H9 (cell line): Measurements from ENCODE around the gene ETFB. TPM values are rescaled to one million over a fixed set of nuclear protein-coding genes. Genes with fewer than 3 reads are reported as not detected.
A peak's percentile ranks its signal among the peaks of the same experiment; 100 is the strongest.

ENCODE experiments used
- DNase-seq: peaks from one replicate; pipeline ENCODE4 v3.0.0-alpha.2; 2017
- H2AFZ ChIP-seq: one replicate; pipeline ENCODE4 v1.6.1; 2013; ENCODE audit warnings: mild to moderate bottlenecking, low read length, control low read depth, moderate library complexity
- H2AK5ac ChIP-seq: 2 replicates; pipeline ENCODE4 v1.6.1; 2013; ENCODE audit warnings: low read length, control low read depth, mixed read lengths; ENCODE audit not compliant: insufficient read length
- H2BK120ac ChIP-seq: one replicate; pipeline ENCODE4 v1.6.1; 2013; ENCODE audit warnings: low read depth, mild to moderate bottlenecking, low read length, control low read depth, inconsistent platforms; ENCODE audit not compliant: poor library complexity, severe bottlenecking
- H2BK12ac ChIP-seq: 2 replicates; pipeline ENCODE4 v1.6.1; 2013; ENCODE audit warnings: low read length, control low read depth, mixed read lengths, low read depth; ENCODE audit not compliant: insufficient read length
- H2BK15ac ChIP-seq: 2 replicates; pipeline ENCODE4 v1.6.1; 2013; ENCODE audit warnings: low read depth, low read length, control low read depth
- H2BK20ac ChIP-seq: one replicate; pipeline ENCODE4 v1.6.1; 2013; ENCODE audit warnings: low read depth, mild to moderate bottlenecking, low read length, control low read depth, inconsistent platforms; ENCODE audit not compliant: poor library complexity, severe bottlenecking
- H2BK5ac ChIP-seq: 2 replicates; pipeline ENCODE4 v1.6.1; 2013; ENCODE audit warnings: low read length, control low read depth, mixed read lengths; ENCODE audit not compliant: insufficient read length
- H3K14ac ChIP-seq: 2 replicates; pipeline ENCODE4 v1.6.1; 2013; ENCODE audit warnings: low read length, control low read depth; ENCODE audit not compliant: insufficient read depth
- H3K18ac ChIP-seq: 2 replicates; pipeline ENCODE4 v1.6.1; 2013; ENCODE audit warnings: low read depth, mild to moderate bottlenecking, mixed read lengths, low read length, control low read depth; ENCODE audit not compliant: insufficient read length
- H3K23ac ChIP-seq: 2 replicates; pipeline ENCODE4 v1.6.1; 2013; ENCODE audit warnings: low read length, control low read depth, mixed read lengths, low read depth; ENCODE audit not compliant: insufficient read length
- H3K23me2 ChIP-seq: 2 replicates; pipeline ENCODE4 v1.6.1; 2013; ENCODE audit warnings: low read depth, mild to moderate bottlenecking, mixed read lengths, low read length, control low read depth; ENCODE audit not compliant: insufficient read length, poor library complexity, severe bottlenecking
- H3K27ac ChIP-seq: 2 replicates; pipeline ENCODE4 v1.5.1; 2013; ENCODE audit warnings: low read length, control low read depth, mixed read lengths, low read depth; ENCODE audit not compliant: insufficient read length
- H3K27me3 ChIP-seq: 2 replicates; pipeline ENCODE4 v1.6.1; 2013; ENCODE audit warnings: low read length, control low read depth, inconsistent platforms; ENCODE audit not compliant: insufficient read depth
- H3K4ac ChIP-seq: 2 replicates; pipeline ENCODE4 v1.6.1; 2013; ENCODE audit warnings: low read depth, mild to moderate bottlenecking, control low read depth, inconsistent platforms, low read length, moderate library complexity
- H3K4me1 ChIP-seq: 2 replicates; pipeline ENCODE4 v1.6.1; 2013; ENCODE audit warnings: low read length, control low read depth, inconsistent platforms; ENCODE audit not compliant: insufficient read depth
- H3K4me2 ChIP-seq: 2 replicates; pipeline ENCODE4 v1.6.1; 2013; ENCODE audit warnings: low read length, control low read depth, mixed read lengths; ENCODE audit not compliant: insufficient read length, insufficient read depth
- H3K56ac ChIP-seq: 2 replicates; pipeline ENCODE4 v1.6.1; 2013; ENCODE audit warnings: low read depth, mild to moderate bottlenecking, mixed read lengths, low read length, control low read depth; ENCODE audit not compliant: insufficient read length
- H3K79me1 ChIP-seq: 2 replicates; pipeline ENCODE4 v1.6.1; 2013; ENCODE audit warnings: low read depth, mild to moderate bottlenecking, moderate library complexity, low read length, control low read depth, inconsistent platforms; ENCODE audit not compliant: insufficient read depth, poor library complexity, severe bottlenecking
- H3K79me2 ChIP-seq: 2 replicates; pipeline ENCODE4 v1.6.1; 2013; ENCODE audit warnings: low read length, control low read depth, inconsistent platforms; ENCODE audit not compliant: insufficient read depth
- H3K9ac ChIP-seq: 2 replicates; pipeline ENCODE4 v1.6.1; 2013; ENCODE audit warnings: low read length, control low read depth, mixed read lengths; ENCODE audit not compliant: insufficient read length; ENCODE audit errors: extremely low read depth
- H3K9me3 ChIP-seq: one replicate; pipeline ENCODE4 v1.6.1; 2013; ENCODE audit warnings: low read depth, low read length, inconsistent platforms; ENCODE audit not compliant: control insufficient read depth
- H3T11ph ChIP-seq: one replicate; pipeline ENCODE4 v1.6.1; 2013; ENCODE audit warnings: mild to moderate bottlenecking, low read length, control low read depth, inconsistent platforms
- H4K20me1 ChIP-seq: one replicate; pipeline ENCODE4 v1.6.1; 2013; ENCODE audit not compliant: control insufficient read depth, insufficient read length, insufficient read depth
- H4K5ac ChIP-seq: 2 replicates; pipeline ENCODE4 v1.6.1; 2013; ENCODE audit warnings: low read depth, mild to moderate bottlenecking, mixed read lengths, low read length, control low read depth; ENCODE audit not compliant: insufficient read length
- H4K8ac ChIP-seq: replicated peaks from 2 replicates; pipeline ENCODE4 v1.6.1; 2013; ENCODE audit warnings: low read length, control low read depth, mixed read lengths, low read depth; ENCODE audit not compliant: insufficient read length
- H4K91ac ChIP-seq: 2 replicates; pipeline ENCODE4 v1.6.1; 2013; ENCODE audit warnings: low read depth, mild to moderate bottlenecking, moderate library complexity, mixed read lengths, low read length, control low read depth; ENCODE audit not compliant: insufficient read length
- H3K27ac Mint-ChIP-seq, 3 experiments: 2 replicates in 2 of 3; 3 replicates in 1 of 3; pipeline ENCODE4 v1.8.0; 2020 to 2021; ENCODE audit warnings: mixed read lengths in 3 of 3, mild to moderate bottlenecking in 1 of 3, moderate library complexity in 1 of 3
- H3K27me3 Mint-ChIP-seq: 2 replicates; pipeline ENCODE4 v1.8.0; 2021; ENCODE audit warnings: low read depth, mild to moderate bottlenecking, moderate library complexity, mixed read lengths
- H3K36me3 Mint-ChIP-seq, 3 experiments: 2 replicates in 2 of 3; 3 replicates in 1 of 3; pipeline ENCODE4 v1.8.0; 2020 to 2021; ENCODE audit warnings: low read depth in 3 of 3, mixed read lengths in 3 of 3; ENCODE audit not compliant: insufficient read depth in 1 of 3
- H3K4me1 Mint-ChIP-seq, 2 experiments: 2 replicates each; pipeline ENCODE4 v1.8.0; 2020; ENCODE audit warnings: mixed read lengths in 2 of 2
- H3K4me3 Mint-ChIP-seq, 2 experiments: 2 replicates in 1 of 2; 3 replicates in 1 of 2; pipeline ENCODE4 v1.8.0; 2020 to 2021; ENCODE audit warnings: mild to moderate bottlenecking in 2 of 2, mixed read lengths in 2 of 2, moderate library complexity in 1 of 2
- H3K9me3 Mint-ChIP-seq, 2 experiments: 2 replicates in 1 of 2; 3 replicates in 1 of 2; pipeline ENCODE4 v1.8.0; 2020; ENCODE audit warnings: mild to moderate bottlenecking in 2 of 2, mixed read lengths in 2 of 2, moderate library complexity in 1 of 2
- WGBS: extraction: QIAGEN DNeasy Blood & Tissue Kit; methylation state at CpG from one replicate; pipeline ENCODE4 v1.1.7; 2013; ENCODE audit warnings: missing lambda C conversion rate, low lambda C conversion rate, mixed read lengths; ENCODE audit not compliant: insufficient read length; ENCODE audit errors: extremely low coverage; 5-methylcytosine and 5-hydroxymethylcytosine counted together
- total RNA-seq: library from RNA; stranded (reverse); gene quantifications from 2 replicates; pipeline ENCODE4 v1.2.1, GENCODE V29; 2021
- TF ChIP-seq, protein P1 (sequence below): fragments of 200-600 bp; sonication (generic); conservative IDR thresholded peaks from 3 replicates; pipeline ENCODE4 v1.8.0; 2021; ENCODE audit warnings: antibody characterized with exemption, mild to moderate bottlenecking

ETFB gene
- total RNA-seq, 1 experiment from 2014 or later: 49.4 TPM

GRCh38 chr19:51366389-51367254 lies 434 bp upstream of the ETFB start:
- no peak overlapping the region for H2BK12ac ChIP-seq
- no peak overlapping the region for H3K4ac ChIP-seq
- H3K14ac ChIP-seq: no peak overlapping the region
- Mint-ChIP-seq H3K36me3 (no peaks in the 10 kb centered on the region), H3K27me3 (peaks cover 8% of the 10 kb centered on the region), H3K9me3 (no peaks in the 10 kb centered on the region), H3K4me1 (peaks cover 36 to 40% of the 10 kb centered on the region in 2 experiments), H3K27ac (peak overlapping the region; percentile 92 to 98 (median 97)), H3K4me3 (peak overlapping the region; percentile 95 to 100)
- no peak overlapping the region for H4K91ac ChIP-seq
- H3K23ac ChIP-seq: no peak overlapping the region
- H4K5ac ChIP-seq: no peak overlapping the region
- no peaks in the 10 kb centered on the region for H3K9me3 ChIP-seq
- H2BK20ac ChIP-seq: no peak overlapping the region
- H3K79me2 ChIP-seq: no peaks in the 10 kb centered on the region
- H2AK5ac ChIP-seq: no peak overlapping the region
- H3K27me3 ChIP-seq: no peaks in the 10 kb centered on the region
- WGBS: no CpG with 5 or more reads among the region's 54 CpGs
- no peak overlapping the region for H2BK120ac ChIP-seq
- peak; percentile 99 for DNase-seq
- H3T11ph ChIP-seq: no peak overlapping the region
- H3K9ac ChIP-seq: peak overlapping the region; percentile 3
- H3K79me1 ChIP-seq: no peaks in the 10 kb centered on the region
- no peaks in the 10 kb centered on the region for H3K4me1 ChIP-seq
- H2BK5ac ChIP-seq: no peak overlapping the region
- no peaks in the 10 kb centered on the region for H4K20me1 ChIP-seq
- TF ChIP-seq, protein P1, sequence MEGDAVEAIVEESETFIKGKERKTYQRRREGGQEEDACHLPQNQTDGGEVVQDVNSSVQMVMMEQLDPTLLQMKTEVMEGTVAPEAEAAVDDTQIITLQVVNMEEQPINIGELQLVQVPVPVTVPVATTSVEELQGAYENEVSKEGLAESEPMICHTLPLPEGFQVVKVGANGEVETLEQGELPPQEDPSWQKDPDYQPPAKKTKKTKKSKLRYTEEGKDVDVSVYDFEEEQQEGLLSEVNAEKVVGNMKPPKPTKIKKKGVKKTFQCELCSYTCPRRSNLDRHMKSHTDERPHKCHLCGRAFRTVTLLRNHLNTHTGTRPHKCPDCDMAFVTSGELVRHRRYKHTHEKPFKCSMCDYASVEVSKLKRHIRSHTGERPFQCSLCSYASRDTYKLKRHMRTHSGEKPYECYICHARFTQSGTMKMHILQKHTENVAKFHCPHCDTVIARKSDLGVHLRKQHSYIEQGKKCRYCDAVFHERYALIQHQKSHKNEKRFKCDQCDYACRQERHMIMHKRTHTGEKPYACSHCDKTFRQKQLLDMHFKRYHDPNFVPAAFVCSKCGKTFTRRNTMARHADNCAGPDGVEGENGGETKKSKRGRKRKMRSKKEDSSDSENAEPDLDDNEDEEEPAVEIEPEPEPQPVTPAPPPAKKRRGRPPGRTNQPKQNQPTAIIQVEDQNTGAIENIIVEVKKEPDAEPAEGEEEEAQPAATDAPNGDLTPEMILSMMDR: no peak
- H3K56ac ChIP-seq: no peak overlapping the region
- no peak overlapping the region for H4K8ac ChIP-seq
- H3K18ac ChIP-seq: no peak overlapping the region
- no peak overlapping the region for H2AFZ ChIP-seq
- H2BK15ac ChIP-seq: no peak overlapping the region
- peaks cover 21% of the 10 kb centered on the region for H3K23me2 ChIP-seq
- peak overlapping the region; percentile 89 for H3K4me2 ChIP-seq
- no peak overlapping the region for H3K27ac ChIP-seq
